ENCODE data around the gene PROSER3. TPM values are rescaled to one million over a fixed set of nuclear protein-coding genes. Genes with fewer than 3 reads are reported as not detected.
A peak's percentile ranks its signal among the peaks of the same experiment; 100 is the strongest.

The PROSER3 gene
- total and polyA plus RNA-seq, 2 of the 13 experiments (the other 11 are each of a cell fraction or from before 2014, with no cell fraction given) = 5.1 to 5.7 TPM

- no peak for TF ChIP-seq ZBTB49 (CRISPR knock-in tag; IDR thresholded peaks at IDR 0.05; ENCODE audit: borderline replicate concordance)
- no peak for TF ChIP-seq ZNF292 (CRISPR knock-in tag; IDR thresholded peaks at IDR 0.05; ENCODE audit: borderline replicate concordance, low read depth)
- peak; percentile 74; the same call in 1 of the 2 replicates for TF ChIP-seq MYC (CRISPR knock-in tag; IDR thresholded peaks at IDR 0.05; ENCODE audit: borderline replicate concordance)
- peak; percentile 96 for TF ChIP-seq HNRNPLL (IDR thresholded peaks at IDR 0.05; ENCODE audit: low read depth, low read length, poor library complexity, severe bottlenecking)
- no peak for TF ChIP-seq ZBTB46 (CRISPR knock-in tag; IDR thresholded peaks at IDR 0.05; ENCODE audit: borderline replicate concordance)
- no peak for TF ChIP-seq NR1H2 (CRISPR knock-in tag; IDR thresholded peaks at IDR 0.05; ENCODE audit: borderline replicate concordance, low read depth)
- no peak for TF ChIP-seq XBP1 (CRISPR knock-in tag; IDR thresholded peaks at IDR 0.05)
- TF ChIP-seq MIER3 (CRISPR knock-in tag; IDR thresholded peaks at IDR 0.05; ENCODE audit: borderline replicate concordance) = peak; percentile 17; the same call in 1 of the 2 replicates
- TF ChIP-seq MIER2 (CRISPR knock-in tag; IDR thresholded peaks at IDR 0.05) = no peak; the same call in 1 of the 2 replicates
- peak; percentile 52 for TF ChIP-seq YY1 (IDR thresholded peaks at IDR 0.05; ENCODE audit: insufficient read depth, insufficient replicate concordance, low read depth, low read length)
- TF ChIP-seq ZBTB20 (CRISPR knock-in tag; IDR thresholded peaks at IDR 0.05; ENCODE audit: borderline replicate concordance, low read depth) = no peak
- TF ChIP-seq CBX5 (CRISPR knock-in tag; IDR thresholded peaks at IDR 0.05; ENCODE audit: borderline replicate concordance) = no peak
- TF ChIP-seq ZNF512 (CRISPR knock-in tag; IDR thresholded peaks at IDR 0.05) = no peak
- peak; percentile 74; the same call in 1 of the 2 replicates for TF ChIP-seq PHF21A (CRISPR knock-in tag; IDR thresholded peaks at IDR 0.05)
- peak; percentile 65; the same call in 1 of the 2 replicates for TF ChIP-seq TAF1 (CRISPR knock-in tag; IDR thresholded peaks at IDR 0.05)
- no peak for TF ChIP-seq WIZ (CRISPR knock-in tag; IDR thresholded peaks at IDR 0.05)
- peak; percentile 33; the same call in 1 of the 2 replicates for TF ChIP-seq RARA (CRISPR knock-in tag; IDR thresholded peaks at IDR 0.05)
- peak; percentile 44; the same call in 1 of the 2 replicates for TF ChIP-seq TGIF2 (CRISPR knock-in tag; IDR thresholded peaks at IDR 0.05)
- no peak for TF ChIP-seq NFIB (CRISPR knock-in tag; IDR thresholded peaks at IDR 0.05; ENCODE audit: borderline replicate concordance)
- TF ChIP-seq MAZ (IDR thresholded peaks at IDR 0.05; ENCODE audit: borderline replicate concordance, low read depth, low read length) = peak; percentile 49; the same call in 1 of the 2 replicates
- peak; percentile 79 for TF ChIP-seq MAZ (CRISPR knock-in tag; IDR thresholded peaks at IDR 0.05; ENCODE audit: low read depth)
- no peak for TF ChIP-seq ZNF562 (CRISPR knock-in tag; IDR thresholded peaks at IDR 0.05; ENCODE audit: borderline replicate concordance)
Measured at GRCh38 chr19:35740423-35741202, 17.4 kb upstream of the PROSER3 start (continued).

Data from HepG2 (cell line).